ENCODE data around the gene PPP1CA. TPM values are rescaled to one million over a fixed set of nuclear protein-coding genes. Genes with fewer than 3 reads are reported as not detected.

The PPP1CA gene
- total RNA-seq, 1 donor from 2014 or later, result 159 TPM

- H3K36me3 ChIP-seq (ENCODE audit: insufficient read depth, low read length), result no peaks in the 10 kb centered on the region
- Mint-ChIP-seq H3K4me1 (ENCODE audit: low read depth, unreplicated experiment) (peaks cover 1% of the 10 kb centered on the region), H3K27me3 (ENCODE audit: low read depth, unreplicated experiment) (peaks cover 20% of the 10 kb centered on the region), H3K9me3 (ENCODE audit: unreplicated experiment) (no peaks in the 10 kb centered on the region), H3K4me3 (ENCODE audit: unreplicated experiment) (peak overlapping the region; percentile 73), H3K27ac (ENCODE audit: unreplicated experiment) (no peak overlapping the region), H3K36me3 (ENCODE audit: low read depth, unreplicated experiment) (peaks cover 2% of the 10 kb centered on the region)
- peak overlapping the region; percentile 92 for H2AFZ ChIP-seq (ENCODE audit: low read depth, low read length)
- H3K9ac ChIP-seq (ENCODE audit: low read length), result peak overlapping the region; percentile 74
- H3K4me1 ChIP-seq (ENCODE audit: insufficient read depth, low read length), result peaks cover 8% of the 10 kb centered on the region
- no peaks in the 10 kb centered on the region for H3K9me3 ChIP-seq (ENCODE audit: insufficient read depth, low read depth, low read length)
- H4K20me1 ChIP-seq (ENCODE audit: insufficient read depth, low read length), result no peaks in the 10 kb centered on the region
- peak overlapping the region; percentile 65 for H3K4me3 ChIP-seq (ENCODE audit: insufficient read depth, low read depth, low read length)
- FAIRE-seq (no peak), DNase-seq (ENCODE audit: low read depth) (peak; percentile 67)
- H3K4me2 ChIP-seq (ENCODE audit: low read length), result peak overlapping the region; percentile 94
- H3K79me2 ChIP-seq (ENCODE audit: insufficient read depth, low read length), result no peaks in the 10 kb centered on the region
- no peak for TF ChIP-seq CTCF (IDR thresholded peaks at IDR 0.05; ENCODE audit: insufficient read depth, low read depth, low read length)
- no peak for TF ChIP-seq EZH2 (IDR thresholded peaks at IDR 0.05; ENCODE audit: insufficient read depth, low read length)
- H3K27ac ChIP-seq (ENCODE audit: low read depth, low read length), result peak overlapping the region; percentile 53
- no peaks in the 10 kb centered on the region for H3K27me3 ChIP-seq (ENCODE audit: insufficient read depth, low read length)
These were observed 19.2 kb upstream of the PPP1CA start for GRCh38 chr11:67420646-67421429.

- Histone ChIP-seq H3K27ac (ENCODE audit: low read depth, low read length) (no peak overlapping the region), H3K4me3 (ENCODE audit: insufficient read depth, low read depth, low read length) (peak overlapping the region; percentile 65), H3K4me1 (ENCODE audit: insufficient read depth, low read length) (peaks cover 8% of the 10 kb centered on the region), H3K36me3 (ENCODE audit: insufficient read depth, low read length) (no peaks in the 10 kb centered on the region), H3K9ac (ENCODE audit: low read length) (peak overlapping the region; percentile 74), H3K27me3 (ENCODE audit: insufficient read depth, low read length) (no peaks in the 10 kb centered on the region), H4K20me1 (ENCODE audit: insufficient read depth, low read length) (no peaks in the 10 kb centered on the region), H2AFZ (ENCODE audit: low read depth, low read length) (peak overlapping the region; percentile 92), H3K79me2 (ENCODE audit: insufficient read depth, low read length) (no peaks in the 10 kb centered on the region), H3K9me3 (ENCODE audit: insufficient read depth, low read depth, low read length) (no peaks in the 10 kb centered on the region), H3K4me2 (ENCODE audit: low read length) (peak overlapping the region; percentile 94)
- Mint-ChIP-seq H3K27me3 (ENCODE audit: low read depth, unreplicated experiment) (peaks cover 20% of the 10 kb centered on the region), H3K4me3 (ENCODE audit: unreplicated experiment) (peak overlapping the region; percentile 73), H3K9me3 (ENCODE audit: unreplicated experiment) (no peaks in the 10 kb centered on the region), H3K4me1 (ENCODE audit: low read depth, unreplicated experiment) (peaks cover 1% of the 10 kb centered on the region), H3K27ac (ENCODE audit: unreplicated experiment) (no peak overlapping the region), H3K36me3 (ENCODE audit: low read depth, unreplicated experiment) (peaks cover 2% of the 10 kb centered on the region)
- DNase-seq (ENCODE audit: low read depth), result no peak
- TF ChIP-seq CTCF (IDR thresholded peaks at IDR 0.05; ENCODE audit: insufficient read depth, low read depth, low read length) (no peak), EZH2 (IDR thresholded peaks at IDR 0.05; ENCODE audit: insufficient read depth, low read length) (no peak)
- FAIRE-seq, result no peak
These were observed 18.5 kb upstream of the PPP1CA start for GRCh38 chr11:67420147-67420645.
